ENCODE data around the gene LAMA1. TPM values are rescaled to one million over a fixed set of nuclear protein-coding genes. Genes with fewer than 3 reads are reported as not detected.

The LAMA1 gene
- total and polyA plus RNA-seq, 2 experiments from 2014 or later = 11.4 to 36.8 TPM

- no peak overlapping the region for H3K27ac ChIP-seq
- H3K4me1 ChIP-seq (ENCODE audit: low read depth) = peaks cover 3% of the 10 kb centered on the region
- no peaks in the 10 kb centered on the region for H3K36me3 ChIP-seq
- no peaks in the 10 kb centered on the region for H3K27me3 ChIP-seq
- peak overlapping the region; percentile 72 for H3K4me3 ChIP-seq
- peak; percentile 24 to 63 for DNase-seq (ENCODE audit: low read depth in 1 of 2, low spot score in 1 of 2)
- H3K9me3 ChIP-seq (ENCODE audit: low read depth) = no peaks in the 10 kb centered on the region
- no peak for TF ChIP-seq CTCF (IDR thresholded peaks at IDR 0.05; ENCODE audit: low read depth, low read length)
These were observed 706 bp downstream of the LAMA1 start for GRCh38 chr18:7116792-7117389.

- TF ChIP-seq CTCF (IDR thresholded peaks at IDR 0.05; ENCODE audit: low read depth, low read length) = no peak
- Histone ChIP-seq H3K27me3 (no peaks in the 10 kb centered on the region), H3K4me1 (ENCODE audit: low read depth) (peaks cover 7% of the 10 kb centered on the region), H3K9me3 (ENCODE audit: low read depth) (no peaks in the 10 kb centered on the region), H3K27ac (no peak overlapping the region), H3K36me3 (no peaks in the 10 kb centered on the region), H3K4me3 (peak overlapping the region; percentile 72)
- peak; percentile 60 to 64 for DNase-seq (ENCODE audit: low read depth in 1 of 2, low spot score in 1 of 2)
These were observed 1.4 kb downstream of the LAMA1 start for GRCh38 chr18:7116001-7116730.

- TF ChIP-seq CTCF (IDR thresholded peaks at IDR 0.05; ENCODE audit: low read depth, low read length) = no peak
- peak in 1 of 2 donors; percentile 50 for DNase-seq (ENCODE audit: low read depth in 1 of 2, low spot score in 1 of 2)
- H3K9me3 ChIP-seq (ENCODE audit: low read depth) = no peaks in the 10 kb centered on the region
- H3K4me1 ChIP-seq (ENCODE audit: low read depth) = peaks cover 11% of the 10 kb centered on the region
- H3K27ac ChIP-seq = peak overlapping the region; percentile 31
- no peaks in the 10 kb centered on the region for H3K36me3 ChIP-seq
- no peaks in the 10 kb centered on the region for H3K27me3 ChIP-seq
- H3K4me3 ChIP-seq = no peak overlapping the region
These were observed 4.7 kb downstream of the LAMA1 start for GRCh38 chr18:7112936-7113335.

GRCh38 chr18:7111134-7111533 lies 6.5 kb downstream of the LAMA1 start:
- Histone ChIP-seq H3K36me3 (no peaks in the 10 kb centered on the region), H3K27ac (no peak overlapping the region), H3K9me3 (ENCODE audit: low read depth) (no peaks in the 10 kb centered on the region), H3K4me1 (ENCODE audit: low read depth) (peaks cover 11% of the 10 kb centered on the region), H3K4me3 (no peak overlapping the region), H3K27me3 (no peaks in the 10 kb centered on the region)
- no peak for TF ChIP-seq CTCF (IDR thresholded peaks at IDR 0.05; ENCODE audit: low read depth, low read length)
- DNase-seq (ENCODE audit: low read depth in 1 of 2, low spot score in 1 of 2) = no peak

- H3K36me3 ChIP-seq = no peaks in the 10 kb centered on the region
- H3K27ac ChIP-seq = no peak overlapping the region
- no peaks in the 10 kb centered on the region for H3K27me3 ChIP-seq
- DNase-seq (ENCODE audit: low read depth in 1 of 2, low spot score in 1 of 2) = no peak
- no peaks in the 10 kb centered on the region for H3K9me3 ChIP-seq (ENCODE audit: low read depth)
- no peak for TF ChIP-seq CTCF (IDR thresholded peaks at IDR 0.05; ENCODE audit: low read depth, low read length)
- H3K4me1 ChIP-seq (ENCODE audit: low read depth) = peaks cover 2% of the 10 kb centered on the region
- H3K4me3 ChIP-seq = no peak overlapping the region
These were observed 11.7 kb downstream of the LAMA1 start for GRCh38 chr18:7105943-7106342.

Data from cardiac muscle cell (in vitro differentiated cells and primary cell).